ENCODE data around the gene PRKCI. TPM values are rescaled to one million over a fixed set of nuclear protein-coding genes. Genes with fewer than 3 reads are reported as not detected.

The PRKCI gene
- total RNA-seq, 1 experiment from 2014 or later: 90.6 TPM

GRCh38 chr3:170180908-170181885, 41.0 kb upstream of the PRKCI start, which contains the start of gene PHC3:
Gene PHC3, minus strand, starts transcription at chr3:170181733. Its CDS starts 18 bp downstream, at chr3:170181715.
- Mint-ChIP-seq H3K27me3 (ENCODE audit: low read depth) (no peaks in the 10 kb centered on the region), H3K27ac (peak within 1 kb of the TSS; percentile 96), H3K4me1 (peaks cover 16% of the 10 kb centered on the region), H3K4me3 (peak within 1 kb of the TSS; percentile 98), H3K9me3 (no peaks in the 10 kb centered on the region), H3K36me3 (peaks cover 16% of the 10 kb centered on the region)
- DNase-seq (ENCODE audit: low spot score): peak; percentile 94
- POLR2A ChIA-PET: no interaction called here
- ATAC-seq: peak; percentile 88
- CTCF ChIA-PET: interaction anchor here (0.6 kb wide), 3 partner anchors 13 to 372 kb away, joined by 3 read pairs; no protein-coding TSS in a partner anchor
- TF ChIP-seq JAZF1 (CRISPR knock-in tag; IDR thresholded peaks at IDR 0.05): no peak
- TF ChIP-seq, protein P1, sequence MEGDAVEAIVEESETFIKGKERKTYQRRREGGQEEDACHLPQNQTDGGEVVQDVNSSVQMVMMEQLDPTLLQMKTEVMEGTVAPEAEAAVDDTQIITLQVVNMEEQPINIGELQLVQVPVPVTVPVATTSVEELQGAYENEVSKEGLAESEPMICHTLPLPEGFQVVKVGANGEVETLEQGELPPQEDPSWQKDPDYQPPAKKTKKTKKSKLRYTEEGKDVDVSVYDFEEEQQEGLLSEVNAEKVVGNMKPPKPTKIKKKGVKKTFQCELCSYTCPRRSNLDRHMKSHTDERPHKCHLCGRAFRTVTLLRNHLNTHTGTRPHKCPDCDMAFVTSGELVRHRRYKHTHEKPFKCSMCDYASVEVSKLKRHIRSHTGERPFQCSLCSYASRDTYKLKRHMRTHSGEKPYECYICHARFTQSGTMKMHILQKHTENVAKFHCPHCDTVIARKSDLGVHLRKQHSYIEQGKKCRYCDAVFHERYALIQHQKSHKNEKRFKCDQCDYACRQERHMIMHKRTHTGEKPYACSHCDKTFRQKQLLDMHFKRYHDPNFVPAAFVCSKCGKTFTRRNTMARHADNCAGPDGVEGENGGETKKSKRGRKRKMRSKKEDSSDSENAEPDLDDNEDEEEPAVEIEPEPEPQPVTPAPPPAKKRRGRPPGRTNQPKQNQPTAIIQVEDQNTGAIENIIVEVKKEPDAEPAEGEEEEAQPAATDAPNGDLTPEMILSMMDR (IDR thresholded peaks at IDR 0.05): no peak
- no peak for TF ChIP-seq CDX4 (CRISPR knock-in tag; IDR thresholded peaks at IDR 0.05; ENCODE audit: borderline replicate concordance)
- TF ChIP-seq TEAD1 (CRISPR knock-in tag; IDR thresholded peaks at IDR 0.05): 0 out of 2 replicates have a peak, but pooled peaks have one; percentile 30
- peak; percentile 97 for TF ChIP-seq USF2 (CRISPR knock-in tag; IDR thresholded peaks at IDR 0.05)
- TF ChIP-seq MAX (CRISPR knock-in tag; IDR thresholded peaks at IDR 0.05): peak; percentile 58
- TF ChIP-seq, protein P2, sequence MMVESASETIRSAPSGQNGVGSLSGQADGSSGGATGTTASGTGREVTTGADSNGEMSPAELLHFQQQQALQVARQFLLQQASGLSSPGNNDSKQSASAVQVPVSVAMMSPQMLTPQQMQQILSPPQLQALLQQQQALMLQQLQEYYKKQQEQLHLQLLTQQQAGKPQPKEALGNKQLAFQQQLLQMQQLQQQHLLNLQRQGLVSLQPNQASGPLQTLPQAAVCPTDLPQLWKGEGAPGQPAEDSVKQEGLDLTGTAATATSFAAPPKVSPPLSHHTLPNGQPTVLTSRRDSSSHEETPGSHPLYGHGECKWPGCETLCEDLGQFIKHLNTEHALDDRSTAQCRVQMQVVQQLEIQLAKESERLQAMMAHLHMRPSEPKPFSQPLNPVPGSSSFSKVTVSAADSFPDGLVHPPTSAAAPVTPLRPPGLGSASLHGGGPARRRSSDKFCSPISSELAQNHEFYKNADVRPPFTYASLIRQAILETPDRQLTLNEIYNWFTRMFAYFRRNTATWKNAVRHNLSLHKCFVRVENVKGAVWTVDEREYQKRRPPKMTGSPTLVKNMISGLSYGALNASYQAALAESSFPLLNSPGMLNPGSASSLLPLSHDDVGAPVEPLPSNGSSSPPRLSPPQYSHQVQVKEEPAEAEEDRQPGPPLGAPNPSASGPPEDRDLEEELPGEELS (CRISPR knock-in tag; IDR thresholded peaks at IDR 0.05): 0 out of 2 replicates have a peak, but pooled peaks have one; percentile 51
- TF ChIP-seq ETV6 (CRISPR knock-in tag; IDR thresholded peaks at IDR 0.05): peak; percentile 66; the same call in 1 of the 2 replicates
- no peak for TF ChIP-seq ZNF317 (CRISPR knock-in tag; IDR thresholded peaks at IDR 0.05; ENCODE audit: borderline replicate concordance, low read depth)
- no peak for TF ChIP-seq HMGA2 (CRISPR knock-in tag; IDR thresholded peaks at IDR 0.05)
- TF ChIP-seq ZNF512 (CRISPR knock-in tag; IDR thresholded peaks at IDR 0.05; ENCODE audit: borderline replicate concordance): no peak
- TF ChIP-seq ARID4B (CRISPR knock-in tag; IDR thresholded peaks at IDR 0.05; ENCODE audit: borderline replicate concordance): 0 out of 2 replicates have a peak, but pooled peaks have one; percentile 83
- no peak for TF ChIP-seq ZBTB21 (CRISPR knock-in tag; IDR thresholded peaks at IDR 0.05; ENCODE audit: borderline replicate concordance)
- no peak for TF ChIP-seq ZNF396 (CRISPR knock-in tag; IDR thresholded peaks at IDR 0.05; ENCODE audit: borderline replicate concordance)
- TF ChIP-seq, protein P3, sequence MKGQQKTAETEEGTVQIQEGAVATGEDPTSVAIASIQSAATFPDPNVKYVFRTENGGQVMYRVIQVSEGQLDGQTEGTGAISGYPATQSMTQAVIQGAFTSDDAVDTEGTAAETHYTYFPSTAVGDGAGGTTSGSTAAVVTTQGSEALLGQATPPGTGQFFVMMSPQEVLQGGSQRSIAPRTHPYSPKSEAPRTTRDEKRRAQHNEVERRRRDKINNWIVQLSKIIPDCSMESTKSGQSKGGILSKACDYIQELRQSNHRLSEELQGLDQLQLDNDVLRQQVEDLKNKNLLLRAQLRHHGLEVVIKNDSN (CRISPR knock-in tag; IDR thresholded peaks at IDR 0.05): peak; percentile 97
- TF ChIP-seq EMX1 (CRISPR knock-in tag; IDR thresholded peaks at IDR 0.05): no peak
- TF ChIP-seq, protein P4, sequence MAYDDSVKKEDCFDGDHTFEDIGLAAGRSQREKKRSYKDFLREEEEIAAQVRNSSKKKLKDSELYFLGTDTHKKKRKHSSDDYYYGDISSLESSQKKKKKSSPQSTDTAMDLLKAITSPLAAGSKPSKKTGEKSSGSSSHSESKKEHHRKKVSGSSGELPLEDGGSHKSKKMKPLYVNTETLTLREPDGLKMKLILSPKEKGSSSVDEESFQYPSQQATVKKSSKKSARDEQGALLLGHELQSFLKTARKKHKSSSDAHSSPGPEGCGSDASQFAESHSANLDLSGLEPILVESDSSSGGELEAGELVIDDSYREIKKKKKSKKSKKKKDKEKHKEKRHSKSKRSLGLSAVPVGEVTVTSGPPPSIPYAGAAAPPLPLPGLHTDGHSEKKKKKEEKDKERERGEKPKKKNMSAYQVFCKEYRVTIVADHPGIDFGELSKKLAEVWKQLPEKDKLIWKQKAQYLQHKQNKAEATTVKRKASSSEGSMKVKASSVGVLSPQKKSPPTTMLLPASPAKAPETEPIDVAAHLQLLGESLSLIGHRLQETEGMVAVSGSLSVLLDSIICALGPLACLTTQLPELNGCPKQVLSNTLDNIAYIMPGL (CRISPR knock-in tag; IDR thresholded peaks at IDR 0.05): peak; percentile 49; the same call in 1 of the 2 replicates
- 0 out of 2 replicates have a peak, but pooled peaks have one; percentile 23 for TF ChIP-seq SMAD3 (CRISPR knock-in tag; IDR thresholded peaks at IDR 0.05; ENCODE audit: borderline replicate concordance)

All from WTC11 (cell line).